Panc1 (cell line): ENCODE results near the gene RADIL. TPM values are rescaled to one million over a fixed set of nuclear protein-coding genes. Genes with fewer than 3 reads are reported as not detected.

Experiments used
- ATAC-seq: fragments of 200-7000 bp; cut with Tn5 transposase; 2 replicates; pipeline ENCODE4 v1.9.1; 2020; ENCODE audit warnings: mild to moderate bottlenecking, moderate library complexity
- BruUV-seq: library from RNA; stranded (reverse); fragments of 400-500 nt; replicated peaks from 2 replicates; lab custom pipeline; 2021; lab: Mats Ljungman, UMichigan
- CTCF ChIA-PET: fragments of 300-600 bp; sonication (Branson Sonifier 250); formaldehyde crosslinking; loops from one replicate; lab custom pipeline; 2022; ENCODE audit warnings: antibody characterized with exemption; lab: Charles Lee
- POLR2A ChIA-PET: fragments of 300-600 bp; sonication (Branson Sonifier 250); formaldehyde crosslinking; loops from one replicate; lab custom pipeline; 2022; ENCODE audit warnings: antibody characterized with exemption; lab: Charles Lee
- DNase-seq: peaks from one replicate; pipeline ENCODE4 v3.0.0-alpha.2; 2010; ENCODE audit warnings: low read depth, low spot score
- H3K27ac ChIP-seq: 2 replicates; pipeline ENCODE4 v1.5.1; 2011; ENCODE audit warnings: mild to moderate bottlenecking, low read length, inconsistent platforms
- H3K27me3 ChIP-seq: fragments of 200-500 bp; sonication (Bioruptor generic); 2 replicates; pipeline ENCODE4 v1.6.0; 2014; ENCODE audit warnings: low read length, inconsistent platforms; ENCODE audit not compliant: control insufficient read depth, insufficient read depth
- H3K36me3 ChIP-seq: fragments of 200-500 bp; sonication (Bioruptor generic); 2 replicates; pipeline ENCODE4 v1.5.1; 2014; ENCODE audit warnings: inconsistent platforms, mild to moderate bottlenecking, low read length, moderate library complexity; ENCODE audit not compliant: control insufficient read depth, insufficient read depth
- H3K4me1 ChIP-seq: 2 replicates; pipeline ENCODE4 v1.5.1; 2011; ENCODE audit warnings: inconsistent platforms, mild to moderate bottlenecking, low read length, moderate library complexity; ENCODE audit not compliant: control insufficient read depth, insufficient read depth
- H3K4me3 ChIP-seq, 2 experiments: 2 replicates each; pipeline ENCODE4 v1.5.1; 2011 to 2012; ENCODE audit warnings: low read depth in 2 of 2, low read length in 2 of 2, mild to moderate bottlenecking in 2 of 2, inconsistent platforms in 1 of 2, moderate library complexity in 1 of 2
- H3K9me3 ChIP-seq: fragments of 200-500 bp; sonication (Bioruptor generic); 2 replicates; pipeline ENCODE4 v1.5.1; 2014; ENCODE audit warnings: low read depth, mild to moderate bottlenecking, inconsistent platforms, low read length, moderate library complexity; ENCODE audit not compliant: control insufficient read depth, insufficient read depth
- POLR2AphosphoS5 ChIP-seq: IDR thresholded peaks from 2 replicates; pipeline ENCODE4 v1.6.1; 2012; ENCODE audit warnings: mild to moderate bottlenecking, low read depth, low read length, moderate library complexity
- REST ChIP-seq, 2 experiments: IDR thresholded peaks; 2 replicates each; pipeline ENCODE4 v1.6.1; 2011 to 2012; ENCODE audit warnings: low read depth in 2 of 2, control low read depth in 1 of 2, low read length in 1 of 2, mild to moderate bottlenecking in 1 of 2, moderate library complexity in 1 of 2; ENCODE audit not compliant: insufficient read depth in 1 of 2
- SIN3A ChIP-seq: IDR thresholded peaks from 2 replicates; pipeline ENCODE4 v1.6.1; 2012; ENCODE audit warnings: low read depth, mild to moderate bottlenecking, low read length, moderate library complexity, borderline replicate concordance; ENCODE audit not compliant: insufficient read depth
- TCF7L2 ChIP-seq: IDR thresholded peaks from 2 replicates; pipeline ENCODE4 v1.6.1; 2011; ENCODE audit warnings: mild to moderate bottlenecking, low read depth, low read length, inconsistent platforms
- in situ Hi-C: cut with HindIII; loops from 2 replicates; pipeline ENCODE4 v1.10.0; 2016; ENCODE audit warnings: low sequenced_read_pairs, low pct_unique_long_range_greater_than_20kb
- intact Hi-C: fragments of 100-400 bp; cut with micrococcal nuclease; formaldehyde crosslinking; loops from one replicate; pipeline ENCODE4 v1.10.0; 2022; ENCODE audit not compliant: unreplicated experiment
- total RNA-seq: library from RNA; stranded (reverse); gene quantifications from one replicate; pipeline ENCODE4 v1.2.1, GENCODE V29; 2021; ENCODE audit not compliant: unreplicated experiment
- TF ChIP-seq, protein P1 (sequence below): fragments of 450-650 bp; IDR thresholded peaks from 2 replicates; pipeline ENCODE4 v1.5.1; 2017; ENCODE audit warnings: mild to moderate bottlenecking

RADIL gene
- total RNA-seq, 1 experiment from 2014 or later = 1.3 TPM

GRCh38 chr7:4755045-4755444 is 128.5 kb downstream of the RADIL start:
- H3K27me3 ChIP-seq = no peaks in the 10 kb centered on the region
- H3K27ac ChIP-seq = no peak overlapping the region
- no peak for DNase-seq
- no peak for ATAC-seq
- no TSS peak for BruUV-seq
- TF ChIP-seq, protein P1, sequence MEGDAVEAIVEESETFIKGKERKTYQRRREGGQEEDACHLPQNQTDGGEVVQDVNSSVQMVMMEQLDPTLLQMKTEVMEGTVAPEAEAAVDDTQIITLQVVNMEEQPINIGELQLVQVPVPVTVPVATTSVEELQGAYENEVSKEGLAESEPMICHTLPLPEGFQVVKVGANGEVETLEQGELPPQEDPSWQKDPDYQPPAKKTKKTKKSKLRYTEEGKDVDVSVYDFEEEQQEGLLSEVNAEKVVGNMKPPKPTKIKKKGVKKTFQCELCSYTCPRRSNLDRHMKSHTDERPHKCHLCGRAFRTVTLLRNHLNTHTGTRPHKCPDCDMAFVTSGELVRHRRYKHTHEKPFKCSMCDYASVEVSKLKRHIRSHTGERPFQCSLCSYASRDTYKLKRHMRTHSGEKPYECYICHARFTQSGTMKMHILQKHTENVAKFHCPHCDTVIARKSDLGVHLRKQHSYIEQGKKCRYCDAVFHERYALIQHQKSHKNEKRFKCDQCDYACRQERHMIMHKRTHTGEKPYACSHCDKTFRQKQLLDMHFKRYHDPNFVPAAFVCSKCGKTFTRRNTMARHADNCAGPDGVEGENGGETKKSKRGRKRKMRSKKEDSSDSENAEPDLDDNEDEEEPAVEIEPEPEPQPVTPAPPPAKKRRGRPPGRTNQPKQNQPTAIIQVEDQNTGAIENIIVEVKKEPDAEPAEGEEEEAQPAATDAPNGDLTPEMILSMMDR = no peak
- no peak for TF ChIP-seq SIN3A
- no peak for TF ChIP-seq POLR2AphosphoS5
- TF ChIP-seq TCF7L2 = no peak
- TF ChIP-seq REST (IDR thresholded peaks at IDR 0.05; ENCODE audit: insufficient read depth in 1 of 2, low read depth in 2 of 2, low read length in 1 of 2) = no peak
- ChIA-PET POLR2A (no interaction called here), CTCF (no interaction called here)
- peaks cover 9% of the 10 kb centered on the region for H3K36me3 ChIP-seq
- no peak overlapping the region for H3K4me3 ChIP-seq
- in situ Hi-C loops = no loop called here
- no peaks in the 10 kb centered on the region for H3K9me3 ChIP-seq
- intact Hi-C loops = no loop called here
- no peaks in the 10 kb centered on the region for H3K4me1 ChIP-seq

DNA sequence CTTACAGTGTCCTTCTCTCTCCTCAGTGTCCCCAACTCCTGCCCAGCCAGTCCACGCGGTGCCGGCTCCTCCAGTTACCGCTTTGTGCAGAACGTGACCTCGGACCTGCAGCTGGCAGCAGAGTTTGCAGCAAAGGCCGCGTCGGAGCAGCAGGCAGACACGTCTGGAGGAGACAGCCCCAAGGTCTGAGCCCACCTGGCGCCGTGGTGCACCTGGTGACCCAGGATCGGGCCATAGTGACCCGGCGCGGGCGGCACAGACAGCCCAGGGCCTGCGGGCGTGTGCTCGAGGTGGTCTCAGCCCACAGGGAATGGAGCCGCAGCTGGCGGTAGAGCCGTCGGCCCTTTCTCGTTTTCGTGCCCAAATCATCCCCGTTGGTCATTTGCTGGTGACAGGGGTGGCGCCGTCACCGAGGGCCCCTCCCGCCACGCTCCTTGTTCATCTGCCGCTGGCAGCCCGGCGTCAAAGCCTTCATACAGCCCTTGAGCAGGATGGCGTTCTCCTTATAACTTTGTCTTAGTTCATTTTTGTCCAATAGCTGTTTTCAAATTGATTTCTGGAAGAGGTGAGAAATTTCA is 129.0 kb downstream of the RADIL start:
- Histone ChIP-seq H3K27me3 (no peaks in the 10 kb centered on the region), H3K4me1 (no peaks in the 10 kb centered on the region), H3K4me3 (no peak overlapping the region), H3K36me3 (peaks cover 9% of the 10 kb centered on the region), H3K9me3 (no peaks in the 10 kb centered on the region), H3K27ac (no peak overlapping the region)
- in situ Hi-C loops = no loop called here
- CTCF ChIA-PET = no interaction called here
- BruUV-seq = no TSS peak
- ATAC-seq (no peak), DNase-seq (no peak)
- intact Hi-C loops = no loop called here
- TF ChIP-seq REST (IDR thresholded peaks at IDR 0.05; ENCODE audit: insufficient read depth in 1 of 2, low read depth in 2 of 2, low read length in 1 of 2) = no peak
- TF ChIP-seq POLR2AphosphoS5 = no peak
- TF ChIP-seq TCF7L2 = no peak
- TF ChIP-seq, protein P1 = no peak
- no peak for TF ChIP-seq SIN3A
- POLR2A ChIA-PET = no interaction called here
